Muscle layer of colon (tissue), 2 donors: Measurements from ENCODE around the gene CALN1.

Experiments
- H3K27ac ChIP-seq: one replicate; pipeline ENCODE4 v1.7.0; 2013; ENCODE audit warnings: low read depth, mild to moderate bottlenecking, low read length, moderate library complexity
- H3K27me3 ChIP-seq, 2 donors: one replicate each; pipeline ENCODE4 v1.7.0; 2013; ENCODE audit warnings: low read length in 2 of 2, mild to moderate bottlenecking in 2 of 2; ENCODE audit not compliant: insufficient read depth in 2 of 2, control insufficient read depth in 1 of 2
- H3K36me3 ChIP-seq: one replicate; pipeline ENCODE4 v1.7.0; 2013; ENCODE audit warnings: mild to moderate bottlenecking, low read length; ENCODE audit not compliant: insufficient read depth
- H3K4me1 ChIP-seq: one replicate; pipeline ENCODE4 v1.7.0; 2013; ENCODE audit warnings: mild to moderate bottlenecking, low read length; ENCODE audit not compliant: insufficient read depth
- H3K4me3 ChIP-seq, 2 donors: one replicate each; pipeline ENCODE4 v1.7.0; 2013; ENCODE audit warnings: low read length in 2 of 2, low read depth in 1 of 2, mild to moderate bottlenecking in 1 of 2, moderate library complexity in 1 of 2
- H3K9ac ChIP-seq: one replicate; pipeline ENCODE4 v1.7.0; 2013; ENCODE audit warnings: low read length
- H3K9me3 ChIP-seq: one replicate; pipeline ENCODE4 v1.7.0; 2013; ENCODE audit warnings: mild to moderate bottlenecking, low read length
- donor health status: abdominal sarcoma.
- donor health status: Adenocarcinoma of cecum.

Gene CALN1

GRCh38 chr7:71784781-71785180, 627.4 kb downstream of the CALN1 start:
- Histone ChIP-seq H3K9me3 (no peaks in the 10 kb centered on the region), H3K4me1 (no peaks in the 10 kb centered on the region), H3K36me3 (no peaks in the 10 kb centered on the region), H3K27me3 (no peaks in the 10 kb centered on the region), H3K27ac (no peak overlapping the region), H3K4me3 (no peak overlapping the region), H3K9ac (no peak overlapping the region)

DNA sequence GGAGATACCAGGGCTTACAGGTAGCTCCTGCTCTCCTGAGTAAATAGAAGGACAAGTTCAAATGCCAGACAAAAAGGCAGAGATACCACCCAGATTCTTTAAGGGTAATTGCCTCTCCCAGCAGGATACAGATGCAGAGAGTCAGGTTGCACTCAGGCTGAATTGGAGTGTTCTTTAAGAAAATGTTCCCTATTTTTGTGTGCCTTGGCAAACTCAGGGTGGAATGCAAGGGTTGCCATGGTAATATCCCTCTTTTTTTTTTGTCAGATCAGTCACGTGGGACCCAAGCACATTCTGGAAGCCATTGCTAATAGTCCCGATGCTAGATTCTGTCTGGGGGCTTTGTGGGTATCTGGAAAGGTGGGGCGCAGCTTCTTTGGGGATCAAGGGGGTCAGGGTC, 628.0 kb downstream of the CALN1 start:
- Histone ChIP-seq H3K27ac (no peak overlapping the region), H3K4me3 (no peak overlapping the region), H3K27me3 (no peaks in the 10 kb centered on the region)

GRCh38 chr7:71783779-71784178, 628.4 kb downstream of the CALN1 start:
- H3K27ac ChIP-seq: no peak overlapping the region
- H3K36me3 ChIP-seq: no peaks in the 10 kb centered on the region
- H3K9me3 ChIP-seq: no peaks in the 10 kb centered on the region
- no peak overlapping the region for H3K9ac ChIP-seq
- no peak overlapping the region for H3K4me3 ChIP-seq
- no peaks in the 10 kb centered on the region for H3K4me1 ChIP-seq
- no peaks in the 10 kb centered on the region for H3K27me3 ChIP-seq

More for the DNA sequence above, 628.0 kb downstream of the CALN1 start:
- Histone ChIP-seq H3K36me3 (no peaks in the 10 kb centered on the region), H3K9ac (no peak overlapping the region), H3K4me1 (no peaks in the 10 kb centered on the region), H3K9me3 (no peaks in the 10 kb centered on the region)

DNA sequence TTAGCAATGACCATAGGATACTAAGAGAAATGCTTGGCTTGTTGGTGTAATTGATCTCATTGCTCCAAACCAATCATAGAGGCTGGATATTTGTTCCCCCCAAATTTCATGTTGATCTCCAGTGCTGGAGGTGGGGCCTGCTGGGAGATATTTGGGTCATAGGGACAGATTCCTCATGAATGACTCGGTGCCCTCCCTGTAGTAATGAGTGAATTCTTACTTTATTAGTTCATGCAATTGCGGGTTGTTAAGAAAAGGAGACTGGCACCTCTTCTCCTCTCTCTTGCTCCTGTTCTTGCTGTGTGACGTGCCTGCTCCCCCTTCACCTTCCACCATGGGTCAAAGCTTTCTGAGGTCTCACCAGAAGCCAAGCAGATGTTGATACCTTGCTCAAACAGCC, 630.1 kb downstream of the CALN1 start:
- Histone ChIP-seq H3K27me3 (no peaks in the 10 kb centered on the region), H3K36me3 (no peaks in the 10 kb centered on the region), H3K27ac (no peak overlapping the region), H3K9ac (no peak overlapping the region), H3K4me1 (no peaks in the 10 kb centered on the region), H3K9me3 (no peaks in the 10 kb centered on the region), H3K4me3 (no peak overlapping the region)

- no peaks in the 10 kb centered on the region for H3K36me3 ChIP-seq
- H3K4me3 ChIP-seq: no peak overlapping the region
- H3K4me1 ChIP-seq: no peaks in the 10 kb centered on the region
- no peak overlapping the region for H3K9ac ChIP-seq
- H3K9me3 ChIP-seq: no peaks in the 10 kb centered on the region
- no peaks in the 10 kb centered on the region for H3K27me3 ChIP-seq
- H3K27ac ChIP-seq: no peak overlapping the region
These were observed 631.9 kb downstream of the CALN1 start for GRCh38 chr7:71780282-71780681.

GRCh38 chr7:71777278-71777677, 634.9 kb downstream of the CALN1 start:
- Histone ChIP-seq H3K36me3 (no peaks in the 10 kb centered on the region), H3K27ac (no peak overlapping the region), H3K27me3 (no peaks in the 10 kb centered on the region), H3K4me1 (no peaks in the 10 kb centered on the region), H3K9me3 (no peaks in the 10 kb centered on the region), H3K4me3 (no peak overlapping the region), H3K9ac (no peak overlapping the region)

- Histone ChIP-seq H3K36me3 (no peaks in the 10 kb centered on the region), H3K4me3 (no peak overlapping the region), H3K9ac (no peak overlapping the region), H3K9me3 (no peaks in the 10 kb centered on the region), H3K27me3 (no peaks in the 10 kb centered on the region), H3K4me1 (no peaks in the 10 kb centered on the region), H3K27ac (no peak overlapping the region)
These were observed 635.4 kb downstream of the CALN1 start for GRCh38 chr7:71776726-71777125.

GRCh38 chr7:71775648-71776047, 636.5 kb downstream of the CALN1 start:
- Histone ChIP-seq H3K27ac (no peak overlapping the region), H3K9me3 (no peaks in the 10 kb centered on the region), H3K36me3 (no peaks in the 10 kb centered on the region), H3K9ac (no peak overlapping the region), H3K4me1 (no peaks in the 10 kb centered on the region), H3K4me3 (no peak overlapping the region), H3K27me3 (no peaks in the 10 kb centered on the region)

- Histone ChIP-seq H3K27me3 (no peaks in the 10 kb centered on the region), H3K4me3 (no peak overlapping the region), H3K27ac (no peak overlapping the region), H3K9ac (no peak overlapping the region), H3K4me1 (no peaks in the 10 kb centered on the region), H3K9me3 (no peaks in the 10 kb centered on the region), H3K36me3 (no peaks in the 10 kb centered on the region)
These were observed 639.4 kb downstream of the CALN1 start for GRCh38 chr7:71772779-71773178.

GRCh38 chr7:71770269-71770907, 641.8 kb downstream of the CALN1 start:
- H3K36me3 ChIP-seq: no peaks in the 10 kb centered on the region
- H3K27ac ChIP-seq: no peak overlapping the region
- no peak overlapping the region for H3K4me3 ChIP-seq
- no peaks in the 10 kb centered on the region for H3K4me1 ChIP-seq
- H3K27me3 ChIP-seq: no peaks in the 10 kb centered on the region
- H3K9me3 ChIP-seq: no peaks in the 10 kb centered on the region
- no peak overlapping the region for H3K9ac ChIP-seq

GRCh38 chr7:71769326-71769725, 642.8 kb downstream of the CALN1 start:
- Histone ChIP-seq H3K9ac (no peak overlapping the region), H3K4me1 (no peaks in the 10 kb centered on the region), H3K27me3 (no peaks in the 10 kb centered on the region), H3K27ac (no peak overlapping the region), H3K4me3 (no peak overlapping the region), H3K36me3 (no peaks in the 10 kb centered on the region), H3K9me3 (no peaks in the 10 kb centered on the region)

- no peak overlapping the region for H3K4me3 ChIP-seq
- H3K27ac ChIP-seq: no peak overlapping the region
- no peaks in the 10 kb centered on the region for H3K4me1 ChIP-seq
- no peaks in the 10 kb centered on the region for H3K36me3 ChIP-seq
- no peaks in the 10 kb centered on the region for H3K27me3 ChIP-seq
- no peak overlapping the region for H3K9ac ChIP-seq
- H3K9me3 ChIP-seq: no peaks in the 10 kb centered on the region
These were observed 643.7 kb downstream of the CALN1 start for GRCh38 chr7:71768450-71768849.
